A549 (cell line): ENCODE measurements around the gene FUCA1. TPM values are rescaled to one million over a fixed set of nuclear protein-coding genes. Genes with fewer than 3 reads are reported as not detected.

ENCODE experiments used
- ATAC-seq, 2 experiments: fragments of 200-7000 bp in 1 of 2; fragments of >200 bp in 1 of 2; cut with Nextera tagmentation in 1 of 2; cut with Tn5 transposase in 1 of 2; 3 replicates each; pipeline versions ENCODE4 v1.8.0 to v1.9.1; 2018 to 2020; ENCODE audit warnings: mild to moderate bottlenecking in 1 of 2, moderate library complexity in 1 of 2
- CTCF ChIA-PET: fragments of 300-600 bp; sonication (Branson Sonifier 250); formaldehyde crosslinking; extraction: SDS; loops from one replicate; lab custom pipeline; 2021; ENCODE audit warnings: antibody characterized with exemption, inconsistent platforms; lab: Yijun Ruan, JAX
- POLR2A ChIA-PET: fragments of 350-600 bp; formaldehyde crosslinking; extraction: SDS; loops from one replicate; lab custom pipeline; 2021; ENCODE audit warnings: antibody characterized with exemption, inconsistent platforms; lab: Yijun Ruan, JAX
- DNase-seq, 2 experiments: peaks; one replicate each; pipeline versions ENCODE4 v3.0.0 to v3.0.0-alpha.2; 2011 to 2016; ENCODE audit warnings: low read depth in 1 of 2, low spot score in 1 of 2
- FAIRE-seq: peaks from 2 replicates; lab custom pipeline; 2011; peaks lifted over from hg19 to GRCh38; lab: Jason Lieb, UNC
- H3K27ac ChIP-seq, 2 experiments: fragments of >200 bp; sonication (Bioruptor Twin); formaldehyde crosslinking; 3 replicates each; pipeline ENCODE4 v1.5.1; 2016 to 2017
- H3K4me1 ChIP-seq: fragments of >200 bp; sonication (Bioruptor Twin); formaldehyde crosslinking; 3 replicates; pipeline ENCODE4 v1.6.1; 2016
- H3K4me2 ChIP-seq: fragments of >200 bp; sonication (Bioruptor Twin); formaldehyde crosslinking; 3 replicates; pipeline ENCODE4 v1.6.1; 2016
- H3K4me3 ChIP-seq: fragments of >200 bp; sonication (Bioruptor Twin); formaldehyde crosslinking; 3 replicates; pipeline ENCODE4 v1.5.1; 2016
- H3K9me3 ChIP-seq: fragments of >200 bp; sonication (Bioruptor Twin); formaldehyde crosslinking; 3 replicates; pipeline ENCODE4 v1.6.1; 2016
- BHLHE40 ChIP-seq: IDR thresholded peaks from 2 replicates; pipeline ENCODE4 v1.6.1; 2012; ENCODE audit warnings: low read depth, low read length, inconsistent platforms
- CBX8 ChIP-seq: fragments of 200-600 bp; sonication (generic); IDR thresholded peaks from 2 replicates; pipeline ENCODE4 v1.6.1; 2016
- CTCF ChIP-seq: fragments of >200 bp; sonication (Bioruptor Twin); formaldehyde crosslinking; IDR thresholded peaks from 3 replicates; pipeline ENCODE4 v1.5.1; 2016
- FOXS1 ChIP-seq: fragments of 250-450 bp; sonication (Bioruptor Pico); IDR thresholded peaks from 2 replicates; pipeline ENCODE4 v1.5.0; 2020; ENCODE audit warnings: mild to moderate bottlenecking, moderate library complexity
- GATA3 ChIP-seq: IDR thresholded peaks from 2 replicates; pipeline ENCODE4 v1.6.1; 2012; ENCODE audit warnings: borderline replicate concordance
- HEYL ChIP-seq: fragments of 250-450 bp; sonication (Bioruptor Pico); IDR thresholded peaks from 2 replicates; pipeline ENCODE4 v1.8.0; 2021; ENCODE audit warnings: mild to moderate bottlenecking, moderate library complexity
- HMGXB4 ChIP-seq: fragments of 250-450 bp; sonication (Bioruptor Pico); IDR thresholded peaks from 2 replicates; pipeline ENCODE4 v1.5.0; 2021; ENCODE audit warnings: mild to moderate bottlenecking, moderate library complexity, borderline replicate concordance
- KDM5A ChIP-seq: fragments of 200-600 bp; sonication (generic); IDR thresholded peaks from 2 replicates; pipeline ENCODE4 v1.6.1; 2016; ENCODE audit warnings: antibody characterized with exemption, mild to moderate bottlenecking
- MAFK ChIP-seq: fragments of 450-650 bp; IDR thresholded peaks from 2 replicates; pipeline ENCODE4 v1.6.1; 2014; ENCODE audit not compliant: partially characterized antibody
- NFE2L2 ChIP-seq: fragments of 150-350 bp; conservative IDR thresholded peaks from 2 replicates; pipeline ENCODE4 v1.6.1; 2014; ENCODE audit warnings: low read length
- PHF8 ChIP-seq: fragments of 200-600 bp; sonication (generic); IDR thresholded peaks from 2 replicates; pipeline ENCODE4 v1.6.1; 2016; ENCODE audit warnings: low read depth, mild to moderate bottlenecking, antibody characterized with exemption, moderate library complexity, borderline replicate concordance
- RAD21 ChIP-seq, 2 experiments: fragments of >200 bp in 1 of 2; sonication (Bioruptor Twin) in 1 of 2; formaldehyde crosslinking in 1 of 2; IDR thresholded peaks in 1 of 2; conservative IDR thresholded peaks in 1 of 2; 2 replicates in 1 of 2; 3 replicates in 1 of 2; pipeline ENCODE4 v1.6.1; 2012 to 2018; ENCODE audit warnings: inconsistent platforms in 1 of 2
- RARB ChIP-seq: fragments of 250-450 bp; sonication (Bioruptor Pico); IDR thresholded peaks from 2 replicates; pipeline ENCODE4 v1.8.0; 2021; ENCODE audit warnings: mild to moderate bottlenecking, moderate library complexity
- RCOR1 ChIP-seq: fragments of 150-350 bp; IDR thresholded peaks from 2 replicates; pipeline ENCODE4 v1.6.1; 2014; ENCODE audit warnings: antibody characterized with exemption, low read length, low read depth
- REST ChIP-seq: fragments of 200-600 bp; sonication (generic); IDR thresholded peaks from 2 replicates; pipeline ENCODE4 v1.6.1; 2016; ENCODE audit warnings: antibody characterized with exemption, mild to moderate bottlenecking, moderate library complexity
- RFX5 ChIP-seq: fragments of 450-650 bp; IDR thresholded peaks from 2 replicates; pipeline ENCODE4 v1.7.1; 2014; ENCODE audit warnings: antibody characterized with exemption, mild to moderate bottlenecking, moderate library complexity
- TP53 ChIP-seq: fragments of 250-450 bp; sonication (Bioruptor Pico); IDR thresholded peaks from 2 replicates; pipeline ENCODE4 v1.5.0; 2021; ENCODE audit warnings: mild to moderate bottlenecking, moderate library complexity
- ZSCAN20 ChIP-seq: fragments of 250-450 bp; sonication (Bioruptor Pico); IDR thresholded peaks from 2 replicates; pipeline ENCODE4 v1.8.0; 2022; ENCODE audit warnings: mild to moderate bottlenecking, moderate library complexity
- WGBS: methylation state at CpG from one replicate; pipeline ENCODE4 v1.1.6; 2017; ENCODE audit errors: missing lambda C conversion rate; 5-methylcytosine and 5-hydroxymethylcytosine counted together
- polyA plus RNA-seq, 4 experiments: library from polyadenylated mRNA; depleted of rRNA in 3 of 4; stranded (reverse); fragments of >200 nt; fragmentation: RNase III in 1 of 4; extraction: RNeasy Plus Mini Kit Qiagen cat#74134 plus additional on column Dnase treatment in 1 of 4; gene quantifications; 2 replicates in 3 of 4; 3 replicates in 1 of 4; pipeline ENCODE4 v1.2.3, GENCODE V29; 2011 to 2017
- TF ChIP-seq, protein P1 (sequence below): fragments of >200 bp; sonication (Bioruptor Twin); formaldehyde crosslinking; IDR thresholded peaks from 2 replicates; pipeline ENCODE4 v1.6.1; 2016
- TF ChIP-seq, protein P2 (sequence below): IDR thresholded peaks from 2 replicates; pipeline ENCODE4 v1.6.1; 2012
- TF ChIP-seq, protein P3 (sequence below): fragments of 250-450 bp; sonication (Bioruptor Pico); IDR thresholded peaks from 2 replicates; pipeline ENCODE4 v1.5.0; 2020; ENCODE audit warnings: low read depth, mild to moderate bottlenecking, moderate library complexity

FUCA1 gene
- polyA plus RNA-seq, 2 of the 4 experiments (the other 2 are of a cell fraction): 9.7 to 16.1 TPM

DNA sequence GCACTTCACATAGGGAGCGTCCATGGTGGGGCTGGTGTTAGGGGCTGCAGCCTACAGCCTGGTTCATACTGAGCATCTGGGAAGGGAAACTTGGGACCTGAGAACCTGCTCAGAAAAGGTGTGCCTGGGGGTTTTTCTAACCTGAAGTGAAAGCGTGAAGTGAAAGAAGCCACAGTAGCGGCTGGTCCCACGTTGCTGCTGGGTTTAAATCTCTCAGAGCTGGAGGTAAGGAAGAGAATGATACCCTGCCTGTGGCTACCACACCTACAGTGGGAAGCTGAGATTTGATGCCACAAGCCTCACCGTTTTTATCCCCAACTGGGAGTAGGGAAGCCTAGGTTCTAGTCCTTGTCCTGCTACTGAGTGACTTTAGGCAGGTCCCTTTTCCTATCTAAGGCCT is 21.0 kb upstream of the FUCA1 start:
- no peak for TF ChIP-seq MAFK
- TF ChIP-seq GATA3: no peak
- TF ChIP-seq CBX8: no peak
- no peak for TF ChIP-seq HEYL (CRISPR knock-in tag)
- TF ChIP-seq, protein P1, sequence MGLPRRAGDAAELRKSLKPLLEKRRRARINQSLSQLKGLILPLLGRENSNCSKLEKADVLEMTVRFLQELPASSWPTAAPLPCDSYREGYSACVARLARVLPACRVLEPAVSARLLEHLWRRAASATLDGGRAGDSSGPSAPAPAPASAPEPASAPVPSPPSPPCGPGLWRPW: no peak
- no peak for TF ChIP-seq RAD21 (conservative IDR thresholded peaks at IDR 0.05 in 1 of 2, IDR thresholded peaks at IDR 0.05 in 1 of 2)
- TF ChIP-seq NFE2L2: no peak
- TF ChIP-seq, protein P2, sequence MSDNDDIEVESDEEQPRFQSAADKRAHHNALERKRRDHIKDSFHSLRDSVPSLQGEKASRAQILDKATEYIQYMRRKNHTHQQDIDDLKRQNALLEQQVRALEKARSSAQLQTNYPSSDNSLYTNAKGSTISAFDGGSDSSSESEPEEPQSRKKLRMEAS: no peak
- TF ChIP-seq PHF8: no peak
- no peak for TF ChIP-seq RARB (CRISPR knock-in tag)
- TF ChIP-seq, protein P3, sequence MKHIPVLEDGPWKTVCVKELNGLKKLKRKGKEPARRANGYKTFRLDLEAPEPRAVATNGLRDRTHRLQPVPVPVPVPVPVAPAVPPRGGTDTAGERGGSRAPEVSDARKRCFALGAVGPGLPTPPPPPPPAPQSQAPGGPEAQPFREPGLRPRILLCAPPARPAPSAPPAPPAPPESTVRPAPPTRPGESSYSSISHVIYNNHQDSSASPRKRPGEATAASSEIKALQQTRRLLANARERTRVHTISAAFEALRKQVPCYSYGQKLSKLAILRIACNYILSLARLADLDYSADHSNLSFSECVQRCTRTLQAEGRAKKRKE: no peak
- no peak overlapping the region for H3K4me2 ChIP-seq
- H3K4me1 ChIP-seq: no peaks in the 10 kb centered on the region
- ChIA-PET CTCF (no interaction called here), POLR2A (no interaction called here)
- no peak for ATAC-seq
- no peak overlapping the region for H3K27ac ChIP-seq
- no peaks in the 10 kb centered on the region for H3K9me3 ChIP-seq
- 62% methylated on average over 5 of the region's 5 CpGs for WGBS
- no peak overlapping the region for H3K4me3 ChIP-seq
- no peak for DNase-seq
- no peak for FAIRE-seq

- no peak for TF ChIP-seq HMGXB4 (CRISPR knock-in tag)
- no peak for TF ChIP-seq FOXS1 (CRISPR knock-in tag)
- TF ChIP-seq ZSCAN20 (CRISPR knock-in tag): no peak
- no peak for TF ChIP-seq TP53 (CRISPR knock-in tag)
- TF ChIP-seq RFX5: no peak
- TF ChIP-seq BHLHE40: no peak
- no peak for TF ChIP-seq RCOR1
- TF ChIP-seq KDM5A: no peak
- TF ChIP-seq CTCF: no peak
- TF ChIP-seq REST: no peak
- Histone ChIP-seq H3K27ac (no peak overlapping the region), H3K4me3 (no peak overlapping the region), H3K4me1 (no peaks in the 10 kb centered on the region), H3K9me3 (no peaks in the 10 kb centered on the region), H3K4me2 (no peak overlapping the region)
- WGBS: 65% methylated on average over 4 of the region's 4 CpGs
- no peak for ATAC-seq
- ChIA-PET POLR2A (no interaction called here), CTCF (no interaction called here)
- no peak for DNase-seq
- no peak for FAIRE-seq
Measured at GRCh38 chr1:23885222-23885621, 17.1 kb upstream of the FUCA1 start.
